ENCODE results near the gene LOXL1. TPM values are rescaled to one million over a fixed set of nuclear protein-coding genes. Genes with fewer than 3 reads are reported as not detected.
"Not testable (repeated sequence)": the region's sequence is repeated elsewhere in the genome, so short reads cannot be mapped to it uniquely, and the experiment has no call there.

The LOXL1 gene
- total RNA-seq, 2 donors from 2014 or later: 0.27 to 0.78 TPM

- H3K27ac Mint-ChIP-seq: no peak overlapping the region
- H3K36me3 Mint-ChIP-seq: no peaks in the 10 kb centered on the region
- DNase-seq (ENCODE audit: low spot score in 2 of 2) (no peak), ATAC-seq (no peak)
- no peaks in the 10 kb centered on the region for H3K9me3 Mint-ChIP-seq
Measured at GRCh38 chr15:73952913-73953750, 26.9 kb downstream of the LOXL1 start.

- H3K27ac Mint-ChIP-seq: no peak overlapping the region
- no peaks in the 10 kb centered on the region for H3K36me3 Mint-ChIP-seq
- ATAC-seq (no peak), DNase-seq (ENCODE audit: low spot score in 2 of 2) (no peak)
- no peaks in the 10 kb centered on the region for H3K9me3 Mint-ChIP-seq
Measured at GRCh38 chr15:73954188-73955145, 28.2 kb downstream of the LOXL1 start.

GRCh38 chr15:73955326-73955725, 29.1 kb downstream of the LOXL1 start:
- Mint-ChIP-seq H3K36me3 (no peaks in the 10 kb centered on the region), H3K9me3 (no peaks in the 10 kb centered on the region), H3K27ac (no peak overlapping the region)
- DNase-seq (ENCODE audit: low spot score in 2 of 2): peak in 1 of 2 donors; percentile 42
- ATAC-seq: no peak

- ATAC-seq: no peak
- H3K36me3 Mint-ChIP-seq: no peaks in the 10 kb centered on the region
- peak overlapping the region in 1 of 2 donors; percentile 9 for H3K27ac Mint-ChIP-seq
- no peaks in the 10 kb centered on the region for H3K9me3 Mint-ChIP-seq
- DNase-seq (ENCODE audit: low spot score in 2 of 2): peak in 1 of 2 donors; percentile 40
Measured at GRCh38 chr15:73955861-73956742, 29.8 kb downstream of the LOXL1 start.

- Mint-ChIP-seq H3K9me3 (no peaks in the 10 kb centered on the region), H3K27ac (peak overlapping the region in 1 of 2 donors; percentile 9)
- no peak for ATAC-seq
Measured at GRCh38 chr15:73956743-73957135, 30.5 kb downstream of the LOXL1 start.

GRCh38 chr15:73957276-73957675, 31.0 kb downstream of the LOXL1 start:
- H3K27ac Mint-ChIP-seq: peak overlapping the region in 1 of 2 donors; percentile 9
- ATAC-seq (no peak), DNase-seq (ENCODE audit: low spot score in 2 of 2) (peak in 1 of 2 donors; percentile 49)
- H3K9me3 Mint-ChIP-seq: no peaks in the 10 kb centered on the region
- no peaks in the 10 kb centered on the region for H3K36me3 Mint-ChIP-seq

More at GRCh38 chr15:73956743-73957135, 30.5 kb downstream of the LOXL1 start:
- DNase-seq (ENCODE audit: low spot score in 2 of 2): peak in 1 of 2 donors; percentile 48
- H3K36me3 Mint-ChIP-seq: no peaks in the 10 kb centered on the region

GRCh38 chr15:73957785-73958184, 31.5 kb downstream of the LOXL1 start:
- Mint-ChIP-seq H3K36me3 (no peaks in the 10 kb centered on the region), H3K27ac (no peak overlapping the region), H3K9me3 (no peaks in the 10 kb centered on the region)
- ATAC-seq: no peak
- DNase-seq (ENCODE audit: low spot score in 2 of 2): no peak

- Mint-ChIP-seq H3K27ac (no peak overlapping the region), H3K9me3 (no peaks in the 10 kb centered on the region), H3K36me3 (no peaks in the 10 kb centered on the region)
- peak in 1 of 2 donors; percentile 20 for DNase-seq (ENCODE audit: low spot score in 2 of 2)
- ATAC-seq: peak; percentile 74 to 93
Measured at GRCh38 chr15:73959012-73959581, 32.8 kb downstream of the LOXL1 start.

GRCh38 chr15:73959801-73960200, 33.5 kb downstream of the LOXL1 start:
- no peaks in the 10 kb centered on the region for H3K9me3 Mint-ChIP-seq
- H3K36me3 Mint-ChIP-seq: no peaks in the 10 kb centered on the region
- no peak overlapping the region for H3K27ac Mint-ChIP-seq
- ATAC-seq: no peak
- DNase-seq (ENCODE audit: low spot score in 2 of 2): peak in 1 of 2 donors; percentile 48

GRCh38 chr15:73960472-73961070, 34.3 kb downstream of the LOXL1 start:
- not testable (repeated sequence) for DNase-seq (ENCODE audit: low spot score in 2 of 2); H3K9me3 Mint-ChIP-seq; H3K36me3 Mint-ChIP-seq; ATAC-seq; H3K27ac Mint-ChIP-seq

GRCh38 chr15:73962433-73962832, 36.2 kb downstream of the LOXL1 start:
- Mint-ChIP-seq H3K36me3 (no peaks in the 10 kb centered on the region), H3K27ac (no peak overlapping the region), H3K9me3 (no peaks in the 10 kb centered on the region)
- no peak for ATAC-seq
- no peak for DNase-seq (ENCODE audit: low spot score in 2 of 2)

GRCh38 chr15:73964736-73965093, 38.5 kb downstream of the LOXL1 start:
- H3K9me3 Mint-ChIP-seq: no peaks in the 10 kb centered on the region
- DNase-seq (ENCODE audit: low spot score in 2 of 2) (peak; percentile 82 to 95), ATAC-seq (peak; percentile 77 to 81)
- peak overlapping the region; percentile 87 to 91 for H3K27ac Mint-ChIP-seq
- H3K36me3 Mint-ChIP-seq: no peaks in the 10 kb centered on the region

- Mint-ChIP-seq H3K9me3 (no peaks in the 10 kb centered on the region), H3K27ac (peak overlapping the region; percentile 87 to 91), H3K36me3 (no peaks in the 10 kb centered on the region)
- ATAC-seq: peak; percentile 67 to 83
- peak; percentile 61 for DNase-seq (ENCODE audit: low spot score in 2 of 2)
Measured at GRCh38 chr15:73965094-73965757, 39.0 kb downstream of the LOXL1 start.

GRCh38 chr15:73965758-73966113, 39.5 kb downstream of the LOXL1 start:
- H3K9me3 Mint-ChIP-seq: no peaks in the 10 kb centered on the region
- DNase-seq (ENCODE audit: low spot score in 2 of 2) (no peak), ATAC-seq (peak; percentile 80 to 91)
- H3K27ac Mint-ChIP-seq: peak overlapping the region; percentile 87 to 91
- H3K36me3 Mint-ChIP-seq: no peaks in the 10 kb centered on the region

- DNase-seq (ENCODE audit: low spot score in 2 of 2) (no peak), ATAC-seq (no peak)
- Mint-ChIP-seq H3K36me3 (no peaks in the 10 kb centered on the region), H3K27ac (no peak overlapping the region), H3K9me3 (no peaks in the 10 kb centered on the region)
Measured at GRCh38 chr15:73968461-73968860, 42.2 kb downstream of the LOXL1 start.

Data from activated naive CD4-positive, alpha-beta T cell treated with anti-CD3 and anti-CD28 coated beads, Interleukin-2, amount 50 U/mL, for 72 hours (primary cell).